Tibial nerve (tissue), 4 donors: ENCODE data around the gene FBH1. TPM values are rescaled to one million over a fixed set of nuclear protein-coding genes. Genes with fewer than 3 reads are reported as not detected.

Experiments
- DNase-seq, 2 donors: peaks; one replicate each; pipeline ENCODE4 v3.0.0-alpha.2; 2019; ENCODE audit warnings: low spot score in 2 of 2
- H3K27ac ChIP-seq, 4 donors: fragments of 200-600 bp; sonication (generic) in 3 of 4; one replicate each; pipeline ENCODE4 v1.5.1; 2017 to 2019; ENCODE audit warnings: mild to moderate bottlenecking in 1 of 4
- H3K27me3 ChIP-seq, 2 donors: fragments of 200-600 bp; sonication (generic) in 1 of 2; one replicate each; pipeline versions ENCODE4 v1.5.1 to v1.6.0; 2017 to 2019
- H3K36me3 ChIP-seq, 3 donors: fragments of 200-600 bp; sonication (generic); one replicate each; pipeline ENCODE4 v1.5.1; 2018 to 2019
- H3K4me1 ChIP-seq, 4 donors: fragments of 200-600 bp; sonication (generic) in 3 of 4; one replicate each; pipeline ENCODE4 v1.5.1; 2017 to 2019
- H3K4me3 ChIP-seq, 4 donors: fragments of 200-600 bp; sonication (generic) in 3 of 4; one replicate each; pipeline ENCODE4 v1.5.1; 2017 to 2019; ENCODE audit warnings: mild to moderate bottlenecking in 1 of 4, moderate library complexity in 1 of 4
- H3K9me3 ChIP-seq, 4 donors: fragments of 200-600 bp; sonication (generic) in 3 of 4; one replicate each; pipeline ENCODE4 v1.5.1; 2017 to 2019
- EP300 ChIP-seq, 2 donors: sonication (generic); formaldehyde crosslinking; IDR thresholded peaks; one replicate each; pipeline ENCODE4 v1.6.1; 2017; ENCODE audit warnings: antibody characterized with exemption in 2 of 2, mild to moderate bottlenecking in 1 of 2
- POLR2A ChIP-seq, 2 donors: fragments of 450-650 bp; IDR thresholded peaks; one replicate each; pipeline ENCODE4 v1.6.1; 2017; ENCODE audit warnings: antibody characterized with exemption in 2 of 2, mild to moderate bottlenecking in 2 of 2, moderate library complexity in 2 of 2
- WGBS, 2 donors: methylation state at CpG; one replicate each; pipeline ENCODE4 v1.1.5; 2018; 5-methylcytosine and 5-hydroxymethylcytosine counted together
- total RNA-seq, 4 donors: library from RNA; depleted of rRNA; stranded (reverse); fragments of >200 nt; gene quantifications; one replicate each; pipeline ENCODE4 v1.1.0, GENCODE V29; 2016
- TF ChIP-seq, protein P1 (sequence below), 5 experiments: fragments of 200-600 bp in 3 of 5; fragments of 450-650 bp in 2 of 5; sonication (generic) in 3 of 5; IDR thresholded peaks; one replicate each; pipeline ENCODE4 v1.5.1; 2016 to 2019; ENCODE audit warnings: antibody characterized with exemption in 5 of 5, mild to moderate bottlenecking in 3 of 5, moderate library complexity in 2 of 5

Gene FBH1
- total RNA-seq, 4 donors from 2014 or later = 64.0 to 109 (median 96.6) TPM

DNA sequence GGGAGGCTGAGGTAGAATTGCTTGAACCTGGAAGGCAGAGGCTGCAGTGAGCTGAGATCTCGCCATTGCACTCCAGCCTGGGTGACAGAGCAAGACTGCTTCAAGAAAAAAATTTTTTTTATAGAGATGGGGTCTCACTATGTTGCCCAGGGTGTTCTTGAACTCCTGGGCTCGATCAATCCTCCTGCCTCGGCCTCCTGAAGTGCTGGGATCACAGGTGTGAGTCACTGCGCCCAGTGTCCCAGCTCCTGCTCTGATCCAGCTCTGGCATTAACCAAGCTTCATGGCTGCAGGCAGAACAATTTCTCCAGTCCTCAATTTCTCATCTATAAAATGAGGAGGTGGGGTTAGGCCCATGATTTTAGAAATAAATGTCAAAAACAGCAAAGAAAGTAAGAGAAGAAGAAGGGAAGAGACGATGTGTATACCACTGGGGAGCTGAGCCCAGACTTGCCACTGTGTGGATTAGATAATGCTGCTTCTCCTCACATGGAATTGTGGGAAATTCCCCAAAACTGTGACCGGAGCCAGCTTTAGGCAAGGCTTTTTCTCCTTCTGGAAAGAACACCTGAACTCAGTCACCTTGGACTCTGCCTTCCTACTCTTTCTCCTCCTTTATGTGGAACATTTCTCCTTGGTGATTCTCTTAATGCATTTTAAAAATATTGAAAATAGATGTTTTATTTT, 61.8 kb downstream of the FBH1 start:
- no peak for TF ChIP-seq EP300 (IDR thresholded peaks at IDR 0.05)
- TF ChIP-seq, protein P1, sequence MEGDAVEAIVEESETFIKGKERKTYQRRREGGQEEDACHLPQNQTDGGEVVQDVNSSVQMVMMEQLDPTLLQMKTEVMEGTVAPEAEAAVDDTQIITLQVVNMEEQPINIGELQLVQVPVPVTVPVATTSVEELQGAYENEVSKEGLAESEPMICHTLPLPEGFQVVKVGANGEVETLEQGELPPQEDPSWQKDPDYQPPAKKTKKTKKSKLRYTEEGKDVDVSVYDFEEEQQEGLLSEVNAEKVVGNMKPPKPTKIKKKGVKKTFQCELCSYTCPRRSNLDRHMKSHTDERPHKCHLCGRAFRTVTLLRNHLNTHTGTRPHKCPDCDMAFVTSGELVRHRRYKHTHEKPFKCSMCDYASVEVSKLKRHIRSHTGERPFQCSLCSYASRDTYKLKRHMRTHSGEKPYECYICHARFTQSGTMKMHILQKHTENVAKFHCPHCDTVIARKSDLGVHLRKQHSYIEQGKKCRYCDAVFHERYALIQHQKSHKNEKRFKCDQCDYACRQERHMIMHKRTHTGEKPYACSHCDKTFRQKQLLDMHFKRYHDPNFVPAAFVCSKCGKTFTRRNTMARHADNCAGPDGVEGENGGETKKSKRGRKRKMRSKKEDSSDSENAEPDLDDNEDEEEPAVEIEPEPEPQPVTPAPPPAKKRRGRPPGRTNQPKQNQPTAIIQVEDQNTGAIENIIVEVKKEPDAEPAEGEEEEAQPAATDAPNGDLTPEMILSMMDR (IDR thresholded peaks at IDR 0.05) = no peak
- no peak for TF ChIP-seq POLR2A (IDR thresholded peaks at IDR 0.05)
- WGBS, 2 donors = 86 to 88% methylated on average over 6 of the region's 6 CpGs
- Histone ChIP-seq H3K27ac (no peak overlapping the region), H3K4me3 (no peak overlapping the region), H3K9me3 (no peaks in the 10 kb centered on the region), H3K27me3 (peaks cover 0 to 8% of the 10 kb centered on the region in 2 donors), H3K4me1 (peaks cover 0 to 9% (median 4%) of the 10 kb centered on the region in 4 donors), H3K36me3 (no peaks in the 10 kb centered on the region)
- no peak for DNase-seq

GRCh38 chr10:5952731-5953385, 62.8 kb downstream of the FBH1 start:
- H3K9me3 ChIP-seq = no peaks in the 10 kb centered on the region
- no peaks in the 10 kb centered on the region for H3K36me3 ChIP-seq
- H3K27ac ChIP-seq = no peak overlapping the region
- H3K27me3 ChIP-seq = peaks cover 0 to 5% of the 10 kb centered on the region in 2 donors
- 70 to 81% methylated on average over 20 of the region's 20 CpGs for WGBS, 2 donors
- no peak for DNase-seq
- H3K4me3 ChIP-seq = no peak overlapping the region
- TF ChIP-seq, protein P1 (IDR thresholded peaks at IDR 0.05) = no peak
- TF ChIP-seq POLR2A (IDR thresholded peaks at IDR 0.05) (no peak), EP300 (IDR thresholded peaks at IDR 0.05) (no peak)
- peaks cover 0 to 9% (median 4%) of the 10 kb centered on the region in 4 donors for H3K4me1 ChIP-seq

GRCh38 chr10:5953676-5954075, 63.6 kb downstream of the FBH1 start:
- no peak for DNase-seq
- Histone ChIP-seq H3K27ac (no peak overlapping the region), H3K4me1 (peaks cover 0 to 9% (median 4%) of the 10 kb centered on the region in 4 donors), H3K27me3 (no peaks in the 10 kb centered on the region), H3K36me3 (no peaks in the 10 kb centered on the region), H3K4me3 (no peak overlapping the region), H3K9me3 (no peaks in the 10 kb centered on the region)
- TF ChIP-seq EP300 (IDR thresholded peaks at IDR 0.05) (no peak), POLR2A (IDR thresholded peaks at IDR 0.05) (no peak)
- TF ChIP-seq, protein P1 (IDR thresholded peaks at IDR 0.05) = no peak
- 84 to 89% methylated on average over 5 of the region's 5 CpGs for WGBS, 2 donors

DNA sequence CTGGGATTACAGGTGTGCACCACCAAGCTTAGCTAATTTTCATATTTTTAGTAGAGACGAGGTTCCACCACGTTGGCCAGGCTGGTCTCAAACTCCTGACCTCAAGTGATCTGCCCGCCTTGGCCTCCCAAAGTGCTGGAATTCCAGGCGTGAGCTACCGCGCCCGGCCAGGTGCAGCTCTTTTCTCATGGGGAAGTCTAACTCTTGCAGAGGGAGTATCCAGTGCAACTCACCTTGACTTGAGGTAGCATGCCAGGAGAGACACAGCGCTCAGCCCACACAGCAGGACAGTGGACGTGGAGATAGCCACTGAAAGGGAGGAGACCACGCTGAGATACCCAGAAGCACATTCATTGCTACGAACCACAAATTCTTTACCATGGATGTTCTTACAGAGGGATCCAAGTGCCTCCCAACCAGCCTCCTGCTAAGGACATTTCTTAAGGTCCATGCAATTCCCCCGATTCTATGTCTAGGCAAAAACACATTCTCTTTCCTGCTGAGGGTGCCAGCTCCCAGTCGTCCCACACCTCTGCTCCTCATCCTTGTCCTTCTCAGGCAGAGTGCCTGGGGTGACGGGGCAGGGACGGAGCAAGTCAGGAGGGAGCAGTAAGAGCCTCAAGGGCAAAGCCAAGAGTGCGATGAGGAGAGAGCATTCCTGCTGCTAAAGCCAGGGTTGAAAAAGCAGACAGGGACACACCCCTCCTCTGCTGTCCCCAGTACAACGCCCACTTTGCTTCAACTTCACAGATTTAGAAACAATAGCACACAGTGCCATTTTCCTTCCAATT, 66.3 kb downstream of the FBH1 start:
- Histone ChIP-seq H3K9me3 (no peaks in the 10 kb centered on the region), H3K27me3 (no peaks in the 10 kb centered on the region), H3K27ac (no peak overlapping the region), H3K4me1 (peaks cover 0 to under 1% (median 0%) of the 10 kb centered on the region in 4 donors), H3K36me3 (peaks cover 0 to 9% (median 0%) of the 10 kb centered on the region in 3 donors), H3K4me3 (no peak overlapping the region)
- DNase-seq = no peak
- WGBS, 2 donors = 80 to 81% methylated on average over 17 of the region's 17 CpGs
- TF ChIP-seq EP300 (IDR thresholded peaks at IDR 0.05) (no peak), POLR2A (IDR thresholded peaks at IDR 0.05) (no peak)
- TF ChIP-seq, protein P1 (IDR thresholded peaks at IDR 0.05) = no peak
